Skin epidermis (tissue), 12 donors: Measurements from ENCODE around the gene L2HGDH.
A peak's percentile ranks its signal among the peaks of the same experiment; 100 is the strongest.

ENCODE experiments used
- H3K27ac ChIP-seq, 21 experiments: fragments of 200-600 bp; sonication (generic) in 11 of 21; one replicate each; pipeline ENCODE4 v1.5.0; 2020; ENCODE audit warnings: mild to moderate bottlenecking in 3 of 21, inconsistent platforms in 2 of 21, moderate library complexity in 2 of 21
- H3K4me3 ChIP-seq, 7 experiments: fragments of 200-600 bp; sonication (generic) in 2 of 7; one replicate each; pipeline ENCODE4 v1.5.0; 2020; ENCODE audit warnings: inconsistent platforms in 2 of 7, mild to moderate bottlenecking in 2 of 7, moderate library complexity in 1 of 7

The L2HGDH gene

GRCh38 chr14:50310445-50310844, 1.6 kb downstream of the L2HGDH start:
- peak overlapping the region in 1 of 7 experiments; percentile 93 for H3K4me3 ChIP-seq

GRCh38 chr14:50308363-50308915, 3.6 kb downstream of the L2HGDH start:
- Histone ChIP-seq H3K4me3 (no peak overlapping the region), H3K27ac (no peak overlapping the region)

More at GRCh38 chr14:50310445-50310844, 1.6 kb downstream of the L2HGDH start:
- H3K27ac ChIP-seq, result no peak overlapping the region

- Histone ChIP-seq H3K27ac (no peak overlapping the region), H3K4me3 (no peak overlapping the region)
Observed at GRCh38 chr14:50303744-50304471, 8.1 kb downstream of the L2HGDH start.

DNA sequence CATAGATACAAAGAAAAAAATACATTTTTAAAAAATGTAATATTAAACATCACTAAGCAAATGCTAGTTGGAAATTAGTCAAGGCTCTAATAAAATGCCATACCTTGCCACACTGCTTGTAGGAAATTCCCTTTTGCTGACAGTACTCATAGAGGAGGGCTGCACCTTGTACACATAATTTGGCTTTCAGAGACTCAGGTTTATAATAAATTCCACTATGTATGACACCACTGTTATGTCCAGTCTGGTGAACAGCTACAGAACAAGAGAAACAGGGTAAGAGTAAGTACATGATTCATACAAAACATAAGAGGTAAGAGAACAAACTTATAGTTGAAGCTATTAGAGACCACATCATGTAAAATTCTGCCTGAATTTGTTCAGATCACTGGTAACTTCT, 10.1 kb downstream of the L2HGDH start:
- no peak overlapping the region for H3K27ac ChIP-seq
- no peak overlapping the region for H3K4me3 ChIP-seq

GRCh38 chr14:50299585-50299984, 12.4 kb downstream of the L2HGDH start:
- no peak overlapping the region for H3K4me3 ChIP-seq
- H3K27ac ChIP-seq, result no peak overlapping the region

DNA sequence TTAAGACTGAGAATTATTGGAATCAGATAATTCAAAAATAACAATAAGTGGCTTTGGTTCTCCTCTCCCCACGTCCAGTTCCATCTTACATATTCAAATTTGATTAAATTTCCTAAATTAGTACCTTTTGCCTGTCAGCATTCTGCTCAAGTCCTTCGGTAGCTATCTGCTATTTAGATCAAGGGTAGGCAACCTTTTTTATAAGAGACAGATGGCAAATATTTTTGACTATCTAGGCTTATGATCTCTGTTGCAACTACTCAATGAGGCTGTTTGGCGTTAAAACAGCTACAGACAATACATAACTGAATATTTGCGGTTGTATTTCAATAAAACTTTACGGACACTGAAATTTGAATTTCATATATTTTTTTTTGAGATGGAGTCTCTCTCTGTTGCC, 21.7 kb downstream of the L2HGDH start:
- Histone ChIP-seq H3K4me3 (no peak overlapping the region), H3K27ac (no peak overlapping the region)

- Histone ChIP-seq H3K27ac (no peak overlapping the region), H3K4me3 (no peak overlapping the region)
Observed at GRCh38 chr14:50288146-50288545, 23.9 kb downstream of the L2HGDH start.

DNA sequence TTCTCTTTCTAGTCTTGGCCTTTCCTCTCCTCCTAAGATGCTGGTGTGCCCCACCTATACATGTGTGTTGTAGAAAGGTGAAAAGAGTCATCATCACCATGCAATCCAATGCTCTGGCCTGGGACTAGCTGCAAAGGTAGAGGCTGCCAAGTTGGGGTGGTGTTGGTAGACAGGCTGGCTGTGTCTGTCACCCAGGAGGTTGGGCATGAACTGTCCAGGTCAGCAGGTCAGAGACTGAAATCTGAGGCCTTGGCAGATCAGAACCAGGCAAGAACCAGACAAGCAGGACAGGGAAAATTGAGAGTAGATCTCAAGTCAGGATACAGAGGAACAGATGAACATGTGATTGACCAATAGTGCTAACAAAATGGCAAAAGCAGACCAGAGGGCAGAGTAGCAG, 26.2 kb downstream of the L2HGDH start:
- no peak overlapping the region for H3K4me3 ChIP-seq
- no peak overlapping the region for H3K27ac ChIP-seq

DNA sequence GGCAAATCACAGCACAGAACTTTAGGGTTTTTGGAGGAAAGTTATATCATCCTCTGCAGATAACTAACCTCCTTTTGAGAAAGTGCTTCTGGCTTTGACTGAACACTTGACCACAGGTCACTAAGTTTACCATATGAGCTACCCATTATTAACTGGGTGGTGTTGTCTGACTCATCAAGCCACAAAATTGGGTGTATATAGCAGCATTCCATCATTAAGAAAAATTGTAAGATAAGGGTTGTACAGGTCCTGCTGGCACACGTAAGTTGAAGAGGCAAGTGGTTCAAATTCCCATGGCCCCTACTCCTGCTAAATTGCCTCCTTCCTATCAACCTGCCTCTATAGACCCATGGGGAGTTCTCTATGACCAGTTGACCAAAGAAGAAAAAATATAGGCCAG, 39.5 kb downstream of the L2HGDH start:
- H3K4me3 ChIP-seq, result no peak overlapping the region

GRCh38 chr14:50270932-50271331, 41.1 kb downstream of the L2HGDH start:
- Histone ChIP-seq H3K4me3 (no peak overlapping the region), H3K27ac (no peak overlapping the region)

More for the DNA sequence above, 39.5 kb downstream of the L2HGDH start:
- H3K27ac ChIP-seq, result no peak overlapping the region

GRCh38 chr14:50265029-50265428, 47.0 kb downstream of the L2HGDH start:
- H3K4me3 ChIP-seq, result no peak overlapping the region
- H3K27ac ChIP-seq, result no peak overlapping the region

DNA sequence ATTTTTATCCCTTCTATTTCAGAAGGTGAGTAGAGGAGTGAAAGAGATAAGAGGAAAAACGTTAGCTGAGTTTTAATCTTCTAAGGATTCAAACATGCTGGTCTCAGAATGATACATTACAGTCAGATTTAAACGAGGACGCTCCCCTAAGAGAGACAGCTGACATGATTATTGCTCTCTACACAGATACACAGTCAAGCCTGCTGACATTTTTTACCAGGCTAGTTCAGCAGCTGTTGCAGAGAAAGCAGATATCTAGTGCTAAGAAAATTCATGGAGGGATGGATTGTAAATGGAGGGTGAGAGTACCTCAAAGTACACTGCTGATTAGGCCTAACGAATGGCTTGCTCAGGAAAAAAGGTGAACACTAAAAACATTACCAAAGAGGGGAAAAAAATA, 48.7 kb downstream of the L2HGDH start:
- H3K27ac ChIP-seq, result no peak overlapping the region

DNA sequence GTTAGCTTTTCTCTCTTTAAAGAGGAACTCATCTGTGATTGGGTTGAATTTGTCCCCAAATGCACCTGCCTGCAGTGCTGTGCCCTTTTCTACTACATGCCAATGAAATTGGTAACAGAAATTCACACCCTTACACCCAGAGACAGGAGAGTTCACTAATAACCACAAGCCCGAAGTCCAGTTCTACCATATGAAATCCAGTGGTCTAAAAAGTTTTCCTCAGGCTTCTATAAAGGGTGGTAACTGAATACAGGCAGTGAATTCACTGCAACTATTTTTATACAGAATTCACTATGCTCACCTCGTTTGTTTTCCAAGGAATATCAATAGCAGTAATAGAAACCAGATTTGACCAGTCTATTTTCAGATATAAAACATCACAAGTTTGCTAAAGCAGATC, 49.2 kb downstream of the L2HGDH start:
- Histone ChIP-seq H3K4me3 (no peak overlapping the region), H3K27ac (no peak overlapping the region)

More for the DNA sequence above, 48.7 kb downstream of the L2HGDH start:
- no peak overlapping the region for H3K4me3 ChIP-seq

GRCh38 chr14:50260511-50260910, 51.5 kb downstream of the L2HGDH start:
- Histone ChIP-seq H3K4me3 (no peak overlapping the region), H3K27ac (no peak overlapping the region)

DNA sequence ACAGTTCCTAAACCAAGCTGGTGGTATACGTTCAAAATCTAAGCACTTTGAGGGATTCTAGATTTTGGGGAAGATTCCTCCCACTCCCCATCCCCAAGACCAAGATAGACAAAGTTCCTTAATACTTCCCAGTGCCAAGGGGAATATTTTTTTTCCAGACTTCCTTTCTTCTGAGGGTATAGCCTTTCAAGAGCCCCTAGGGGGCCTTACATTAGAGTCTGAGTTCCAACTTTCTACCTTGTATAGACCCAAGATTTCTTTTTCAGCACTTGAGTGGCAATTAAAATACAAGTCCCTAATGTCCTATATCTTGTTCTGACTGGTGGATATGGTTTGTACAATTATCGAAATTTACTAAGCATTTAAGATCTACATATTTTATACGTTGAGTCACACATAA, 52.0 kb downstream of the L2HGDH start:
- Histone ChIP-seq H3K27ac (no peak overlapping the region), H3K4me3 (no peak overlapping the region)

DNA sequence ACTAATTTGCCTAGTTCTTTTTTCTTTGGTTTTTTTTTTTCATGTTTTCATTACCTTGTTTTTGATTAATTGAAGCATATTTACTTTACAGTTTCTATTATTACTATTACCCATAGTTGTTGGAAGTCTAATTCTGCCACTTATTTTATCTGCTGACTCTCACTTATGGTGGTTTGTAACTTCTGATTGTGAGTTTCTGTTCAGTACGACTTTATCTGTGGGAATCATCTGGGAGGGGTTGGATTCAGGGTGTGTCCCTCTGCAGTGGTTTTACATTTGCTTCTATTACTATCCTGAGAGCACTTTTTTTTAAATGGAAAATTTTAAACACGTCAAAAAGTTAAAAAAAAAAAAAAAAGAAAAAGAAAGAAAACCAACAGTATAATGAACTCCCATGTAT, 54.3 kb downstream of the L2HGDH start:
- Histone ChIP-seq H3K4me3 (no peak overlapping the region), H3K27ac (peak overlapping the region in 1 of 21 experiments; percentile 38)

DNA sequence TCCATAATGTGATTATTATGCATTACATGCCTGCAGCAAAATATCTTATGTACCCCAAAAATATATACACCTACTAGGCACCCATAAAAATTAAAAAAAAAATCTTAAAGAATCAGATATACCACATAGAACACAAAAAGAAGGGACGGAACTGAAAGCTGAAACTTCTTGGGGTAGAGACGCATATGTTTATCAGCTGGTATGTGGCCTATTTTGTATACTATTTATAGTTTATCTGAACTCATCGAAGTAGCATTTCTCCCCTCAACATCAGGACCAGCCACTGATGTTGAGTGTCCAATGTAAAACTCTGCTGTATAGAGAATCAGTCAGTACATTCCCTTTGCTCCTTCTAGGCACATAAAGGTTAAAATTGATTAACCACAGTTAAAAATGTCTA, 57.8 kb downstream of the L2HGDH start:
- no peak overlapping the region for H3K4me3 ChIP-seq
- no peak overlapping the region for H3K27ac ChIP-seq

DNA sequence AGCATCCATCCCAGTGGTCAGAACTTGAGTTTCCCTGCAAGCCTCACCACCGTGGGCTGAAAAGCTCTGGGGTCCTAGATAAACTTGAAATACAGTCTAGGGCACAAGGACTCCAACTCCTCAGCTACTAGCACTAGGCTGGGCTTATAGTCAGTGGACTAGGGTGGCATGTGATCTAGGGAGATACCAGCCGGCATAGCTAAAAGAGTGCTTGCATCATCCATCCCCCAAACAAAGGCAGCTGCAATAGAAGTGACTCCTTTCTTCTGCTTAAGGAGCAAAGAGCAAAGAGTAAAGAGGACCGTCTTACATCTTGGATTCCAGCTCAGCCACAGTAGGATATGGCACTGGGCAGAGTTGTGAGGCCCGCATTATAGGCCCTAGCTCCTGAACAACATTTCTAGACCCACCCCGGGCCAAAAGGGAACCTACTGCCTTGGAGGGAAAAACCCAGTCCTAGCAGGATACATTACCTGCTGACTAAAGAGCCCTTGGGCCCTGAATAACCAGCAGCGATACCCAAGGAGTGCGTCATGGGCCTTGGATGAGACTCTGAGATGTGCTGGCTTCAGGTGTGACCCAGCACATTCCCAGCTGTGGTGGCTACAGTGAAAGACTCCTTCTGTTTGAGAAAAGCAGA, 62.8 kb downstream of the L2HGDH start:
- no peak overlapping the region for H3K4me3 ChIP-seq

DNA sequence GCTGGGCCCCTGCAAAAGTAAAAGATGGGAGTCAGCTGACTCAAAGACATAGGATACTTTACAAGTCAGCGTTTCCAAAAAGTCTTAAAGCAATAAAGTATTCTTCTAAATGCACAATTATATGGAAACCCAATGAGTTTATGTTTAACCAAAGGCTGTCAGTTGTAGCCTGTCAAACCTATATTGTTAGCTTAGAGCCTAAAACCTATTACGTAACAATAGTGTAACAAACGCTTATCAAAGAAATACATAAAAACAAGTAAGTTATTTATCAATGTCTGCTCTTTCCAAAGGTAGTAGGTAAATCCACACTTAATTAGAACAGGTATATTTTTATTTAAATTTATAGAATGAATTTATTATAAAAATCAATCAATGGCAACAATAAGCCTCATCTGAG, 64.8 kb downstream of the L2HGDH start:
- no peak overlapping the region for H3K27ac ChIP-seq

More for the DNA sequence above, 62.8 kb downstream of the L2HGDH start:
- no peak overlapping the region for H3K27ac ChIP-seq

DNA sequence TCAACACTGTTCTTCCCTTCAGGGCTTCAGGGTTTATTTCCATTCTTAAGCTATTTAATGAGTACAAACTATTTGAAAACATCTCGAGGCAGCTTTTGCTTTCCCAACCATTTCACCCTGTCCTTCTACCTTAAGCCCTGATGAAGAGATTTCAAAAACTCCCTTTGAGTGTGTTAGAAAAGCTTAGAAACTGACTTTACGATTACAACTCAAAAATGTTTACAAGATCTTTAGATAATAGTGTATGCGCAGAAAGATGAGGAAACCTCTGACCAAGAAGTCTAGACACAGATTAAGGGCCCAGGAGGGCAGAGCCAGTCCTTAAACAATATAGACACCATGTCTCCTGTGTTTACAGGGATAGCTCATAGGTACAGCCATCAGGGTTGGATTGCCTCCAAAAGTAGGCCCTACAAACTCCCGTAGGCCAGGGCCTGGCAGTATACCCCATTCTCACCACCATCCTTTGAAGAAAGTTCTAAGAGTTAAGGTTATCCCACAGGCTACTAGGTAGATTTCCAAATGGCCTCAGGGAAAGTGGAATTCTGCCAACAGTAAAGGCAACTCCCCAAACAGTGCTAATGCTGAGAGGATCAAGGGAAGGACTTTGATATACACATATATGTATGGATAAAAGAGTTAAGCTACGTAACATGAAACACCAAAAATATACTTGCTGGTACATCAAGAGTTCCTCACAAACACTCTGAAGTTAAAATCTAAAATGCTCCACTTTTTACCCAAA, 69.3 kb downstream of the L2HGDH start:
- Histone ChIP-seq H3K27ac (no peak overlapping the region), H3K4me3 (no peak overlapping the region)

More for the DNA sequence above, 64.8 kb downstream of the L2HGDH start:
- no peak overlapping the region for H3K4me3 ChIP-seq
